GM12891 (cell line): ENCODE measurements around the gene FASN.
A peak's percentile ranks its signal among the peaks of the same experiment; 100 is the strongest.

Source experiments
- DNase-seq: peaks from one replicate; pipeline ENCODE4 v3.0.0; 2011; ENCODE audit warnings: low spot score; ENCODE audit not compliant: insufficient read length
- FAIRE-seq: peaks from 2 replicates; lab custom pipeline; 2011; peaks lifted over from hg19 to GRCh38; lab: Jason Lieb, UNC
- PAX5 ChIP-seq: IDR thresholded peaks from 2 replicates; pipeline ENCODE4 v1.6.1; 2011; ENCODE audit warnings: low read length, moderate library complexity, mild to moderate bottlenecking; ENCODE audit not compliant: insufficient read depth, severe bottlenecking
- POLR2A ChIP-seq: IDR thresholded peaks from 2 replicates; pipeline ENCODE4 v1.6.1; 2011; ENCODE audit warnings: low read depth, low read length, control low read depth
- POLR2AphosphoS5 ChIP-seq: IDR thresholded peaks from 2 replicates; pipeline ENCODE4 v1.6.1; 2011; ENCODE audit warnings: low read depth, low read length, control low read depth
- POU2F2 ChIP-seq: IDR thresholded peaks from 2 replicates; pipeline ENCODE4 v1.6.1; 2011; ENCODE audit warnings: low read depth, mild to moderate bottlenecking, control low read depth, low read length, moderate library complexity
- SPI1 ChIP-seq: IDR thresholded peaks from 2 replicates; pipeline ENCODE4 v1.6.1; 2011; ENCODE audit warnings: low read depth, low read length, control low read depth
- TAF1 ChIP-seq: IDR thresholded peaks from 2 replicates; pipeline ENCODE4 v1.6.1; 2011; ENCODE audit warnings: low read depth, low read length, control low read depth

FASN gene

GRCh38 chr17:82062984-82063368 lies 35.1 kb downstream of the FASN start:
- TF ChIP-seq TAF1 (no peak), PAX5 (no peak), POLR2A (no peak), SPI1 (no peak), POU2F2 (no peak), POLR2AphosphoS5 (no peak; the same call in 1 of the 2 replicates)
- FAIRE-seq (no peak), DNase-seq (no peak)

- no peak for TF ChIP-seq POLR2A
- no peak for TF ChIP-seq PAX5
- no peak for TF ChIP-seq POU2F2
- no peak for TF ChIP-seq TAF1
- FAIRE-seq (no peak), DNase-seq (no peak)
Observed at GRCh38 chr17:82062076-82062983, 35.7 kb downstream of the FASN start.

GRCh38 chr17:82061047-82061925 lies 36.8 kb downstream of the FASN start:
- DNase-seq = no peak
- no peak for TF ChIP-seq TAF1
- no peak for TF ChIP-seq PAX5
- no peak for TF ChIP-seq SPI1
- no peak; the same call in 1 of the 2 replicates for TF ChIP-seq POLR2A
- TF ChIP-seq POU2F2 = no peak
- TF ChIP-seq POLR2AphosphoS5 = no peak; the same call in 1 of the 2 replicates
- FAIRE-seq = no peak

- DNase-seq (no peak), FAIRE-seq (no peak)
- TF ChIP-seq SPI1 = no peak
- TF ChIP-seq POLR2AphosphoS5 = no peak
- no peak for TF ChIP-seq POLR2A
- TF ChIP-seq TAF1 = no peak
- TF ChIP-seq PAX5 = no peak
- TF ChIP-seq POU2F2 = no peak
Observed at GRCh38 chr17:82060614-82061013, 37.4 kb downstream of the FASN start.

- FAIRE-seq (no peak), DNase-seq (no peak)
- TF ChIP-seq SPI1 = no peak
- TF ChIP-seq TAF1 = no peak
- no peak for TF ChIP-seq PAX5
- no peak for TF ChIP-seq POLR2AphosphoS5
- no peak for TF ChIP-seq POU2F2
- TF ChIP-seq POLR2A = no peak
Observed at GRCh38 chr17:82060001-82060380, 38.0 kb downstream of the FASN start.

GRCh38 chr17:82059272-82060000 lies 38.6 kb downstream of the FASN start:
- 0 out of 2 replicates have a peak, but pooled peaks have one; percentile 28 for TF ChIP-seq POLR2A
- no peak for TF ChIP-seq SPI1
- FAIRE-seq = no peak
- DNase-seq = no peak

- DNase-seq (no peak), FAIRE-seq (no peak)
Observed at GRCh38 chr17:82058855-82059249, 39.2 kb downstream of the FASN start.

GRCh38 chr17:82058230-82058854 lies 39.7 kb downstream of the FASN start:
- TF ChIP-seq POLR2AphosphoS5 (no peak), PAX5 (no peak), POU2F2 (no peak), SPI1 (no peak)
- DNase-seq (no peak), FAIRE-seq (no peak)

More at GRCh38 chr17:82058855-82059249, 39.2 kb downstream of the FASN start:
- TF ChIP-seq POLR2A = no peak
- TF ChIP-seq PAX5 = no peak
- TF ChIP-seq SPI1 = no peak
- TF ChIP-seq POU2F2 = no peak
- TF ChIP-seq POLR2AphosphoS5 = no peak
- no peak for TF ChIP-seq TAF1
